GM10266 (cell line): Measurements from ENCODE around the gene MYOCOS.
"Not testable (repeated sequence)": the region's sequence is repeated elsewhere in the genome, so short reads cannot be mapped to it uniquely, and the experiment has no call there.

ENCODE experiments used
- DNase-seq: peaks from one replicate; pipeline ENCODE4 v3.0.0; 2012; ENCODE audit errors: extremely low spot score
- CTCF ChIP-seq: IDR thresholded peaks from 2 replicates; pipeline ENCODE4 v1.5.1; 2012; ENCODE audit warnings: mild to moderate bottlenecking, low read depth; ENCODE audit not compliant: control insufficient read depth, insufficient read depth; ENCODE audit errors: missing control alignments

MYOCOS gene

GRCh38 chr1:171588230-171588629 is 33.8 kb upstream of the MYOCOS start:
- no peak for DNase-seq

GRCh38 chr1:171590022-171590421 is 32.0 kb upstream of the MYOCOS start:
- no peak for DNase-seq

More at GRCh38 chr1:171588230-171588629, 33.8 kb upstream of the MYOCOS start:
- TF ChIP-seq CTCF, result no peak

GRCh38 chr1:171595324-171595723 is 26.7 kb upstream of the MYOCOS start:
- no peak for TF ChIP-seq CTCF
- no peak for DNase-seq

More at GRCh38 chr1:171590022-171590421, 32.0 kb upstream of the MYOCOS start:
- TF ChIP-seq CTCF, result no peak

GRCh38 chr1:171596119-171596518 is 25.9 kb upstream of the MYOCOS start:
- no peak for DNase-seq
- no peak for TF ChIP-seq CTCF

GRCh38 chr1:171596705-171597104 is 25.3 kb upstream of the MYOCOS start:
- DNase-seq, result no peak
- TF ChIP-seq CTCF, result no peak

- DNase-seq, result no peak
Measured at GRCh38 chr1:171597203-171597602, 24.8 kb upstream of the MYOCOS start.

GRCh38 chr1:171600310-171600709 is 21.7 kb upstream of the MYOCOS start:
- DNase-seq, result not testable (repeated sequence)

More at GRCh38 chr1:171597203-171597602, 24.8 kb upstream of the MYOCOS start:
- TF ChIP-seq CTCF, result no peak

GRCh38 chr1:171600862-171601261 is 21.2 kb upstream of the MYOCOS start:
- DNase-seq, result no peak
- no peak for TF ChIP-seq CTCF

- DNase-seq, result not testable (repeated sequence)
Measured at GRCh38 chr1:171603042-171603441, 19.0 kb upstream of the MYOCOS start.
